ENCODE measurements around the gene PTPN13.

DNA sequence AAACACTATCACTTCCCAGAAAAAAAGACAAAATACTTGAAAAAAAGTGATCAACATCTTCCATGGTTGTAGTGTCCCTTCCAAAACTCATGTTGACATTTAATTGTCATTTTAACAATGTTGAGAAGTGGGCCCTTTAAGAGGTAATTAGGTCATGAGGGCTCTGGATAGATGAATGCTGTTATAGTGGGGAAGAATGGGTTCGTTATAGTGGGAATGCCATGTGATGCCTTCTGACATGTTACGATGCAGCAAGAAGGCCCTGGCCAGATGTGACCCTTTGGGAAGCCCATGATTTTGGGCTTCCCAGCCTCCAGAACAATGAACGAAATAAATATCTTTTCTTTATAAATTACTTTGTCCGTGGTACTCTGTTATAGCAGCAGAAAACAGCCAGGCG lies 259.1 kb downstream of the PTPN13 start:
- TF ChIP-seq, protein P1, sequence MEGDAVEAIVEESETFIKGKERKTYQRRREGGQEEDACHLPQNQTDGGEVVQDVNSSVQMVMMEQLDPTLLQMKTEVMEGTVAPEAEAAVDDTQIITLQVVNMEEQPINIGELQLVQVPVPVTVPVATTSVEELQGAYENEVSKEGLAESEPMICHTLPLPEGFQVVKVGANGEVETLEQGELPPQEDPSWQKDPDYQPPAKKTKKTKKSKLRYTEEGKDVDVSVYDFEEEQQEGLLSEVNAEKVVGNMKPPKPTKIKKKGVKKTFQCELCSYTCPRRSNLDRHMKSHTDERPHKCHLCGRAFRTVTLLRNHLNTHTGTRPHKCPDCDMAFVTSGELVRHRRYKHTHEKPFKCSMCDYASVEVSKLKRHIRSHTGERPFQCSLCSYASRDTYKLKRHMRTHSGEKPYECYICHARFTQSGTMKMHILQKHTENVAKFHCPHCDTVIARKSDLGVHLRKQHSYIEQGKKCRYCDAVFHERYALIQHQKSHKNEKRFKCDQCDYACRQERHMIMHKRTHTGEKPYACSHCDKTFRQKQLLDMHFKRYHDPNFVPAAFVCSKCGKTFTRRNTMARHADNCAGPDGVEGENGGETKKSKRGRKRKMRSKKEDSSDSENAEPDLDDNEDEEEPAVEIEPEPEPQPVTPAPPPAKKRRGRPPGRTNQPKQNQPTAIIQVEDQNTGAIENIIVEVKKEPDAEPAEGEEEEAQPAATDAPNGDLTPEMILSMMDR (IDR thresholded peaks at IDR 0.05) = no peak
- no peak for TF ChIP-seq POLR2A (IDR thresholded peaks at IDR 0.05)
